Measurements from ENCODE around the gene MGST3.
A peak's percentile ranks its signal among the peaks of the same experiment; 100 is the strongest.
"Not testable (repeated sequence)": the region's sequence is repeated elsewhere in the genome, so short reads cannot be mapped to it uniquely, and the experiment has no call there.

MGST3 gene

DNA sequence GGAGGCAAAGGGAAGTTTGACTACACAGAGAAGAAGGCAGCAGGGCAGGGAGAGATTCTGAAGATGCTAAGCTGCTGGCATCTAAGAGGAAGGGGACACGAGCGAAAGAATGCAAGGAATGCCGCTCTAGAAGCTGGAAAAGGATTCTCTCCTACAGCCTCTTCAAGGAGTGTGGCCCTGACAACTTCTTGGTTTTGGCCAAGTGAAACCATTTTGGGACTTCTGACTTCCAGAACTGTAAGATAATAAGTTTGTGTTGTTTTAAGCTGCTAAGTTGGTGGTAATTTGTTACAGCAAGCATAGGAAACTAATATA lies 28.5 kb downstream of the MGST3 start:
- DNase-seq: no peak

DNA sequence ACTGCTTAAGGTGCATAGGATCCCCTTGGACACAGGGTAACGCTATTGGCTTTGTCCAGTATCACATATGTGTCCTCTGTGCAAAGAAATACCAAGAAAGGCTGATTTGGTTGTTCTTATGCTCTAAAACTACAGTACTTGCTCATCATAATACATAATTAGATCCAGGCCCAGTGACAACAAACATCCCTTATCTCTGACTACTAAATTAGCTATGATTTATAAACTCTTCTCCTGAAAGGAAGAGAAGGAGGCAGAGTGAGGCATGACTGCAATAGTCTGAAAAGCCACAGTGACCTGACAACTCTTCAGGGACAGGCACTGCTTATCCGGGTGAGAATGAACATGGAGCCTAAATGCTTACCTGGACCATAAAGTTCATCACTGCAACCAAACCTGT lies 30.7 kb downstream of the MGST3 start:
- DNase-seq: no peak

DNA sequence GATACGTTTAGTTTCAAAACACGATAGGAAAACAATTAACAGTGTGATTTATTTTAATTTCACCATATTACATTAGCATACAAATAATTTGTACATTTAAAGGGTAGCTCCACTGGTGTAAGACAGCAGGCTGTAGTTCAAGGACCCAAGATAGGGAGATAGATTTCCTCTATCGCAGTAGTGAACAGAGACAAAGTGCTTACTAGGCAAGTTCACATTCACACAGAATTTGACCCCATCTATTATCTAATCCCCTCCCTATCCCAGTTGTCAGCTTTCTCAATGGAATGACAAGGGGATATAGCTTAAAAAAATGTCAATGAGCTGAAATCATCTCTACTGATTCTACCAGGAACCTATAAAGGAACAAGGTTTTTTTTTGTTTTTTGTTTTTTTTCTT lies 31.2 kb downstream of the MGST3 start:
- DNase-seq: no peak

DNA sequence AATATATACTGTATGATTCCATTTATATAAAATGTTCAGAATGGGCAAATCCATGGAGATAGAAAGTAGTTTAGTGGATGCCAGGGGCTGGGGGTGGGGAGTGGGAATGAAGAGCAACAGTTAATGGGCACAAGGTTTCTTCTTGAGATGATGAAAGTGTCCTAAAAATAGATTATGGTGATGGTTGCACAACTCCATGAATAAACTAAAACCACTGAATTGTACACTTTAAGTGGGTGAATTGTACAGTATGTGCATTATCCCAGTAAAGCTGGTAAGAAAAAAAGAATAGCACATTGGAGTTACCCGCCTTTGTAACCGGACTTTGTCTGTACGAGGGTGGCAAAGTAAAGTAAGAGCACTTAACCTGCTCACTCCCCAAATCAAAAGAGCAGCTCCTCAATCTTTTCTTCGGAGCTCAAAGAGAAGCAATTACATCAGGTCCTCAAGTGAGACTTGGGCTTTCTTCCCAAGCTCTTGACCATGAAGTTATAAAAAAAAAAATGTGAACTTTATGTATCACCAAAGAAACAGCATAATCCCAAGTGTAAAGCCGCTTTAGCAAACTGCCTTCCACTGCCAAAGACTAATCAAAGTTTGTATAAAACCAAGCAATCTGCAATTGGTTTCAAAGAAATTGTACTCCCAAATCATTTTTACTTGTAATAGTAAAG lies 35.3 kb downstream of the MGST3 start:
- DNase-seq: no peak

DNA sequence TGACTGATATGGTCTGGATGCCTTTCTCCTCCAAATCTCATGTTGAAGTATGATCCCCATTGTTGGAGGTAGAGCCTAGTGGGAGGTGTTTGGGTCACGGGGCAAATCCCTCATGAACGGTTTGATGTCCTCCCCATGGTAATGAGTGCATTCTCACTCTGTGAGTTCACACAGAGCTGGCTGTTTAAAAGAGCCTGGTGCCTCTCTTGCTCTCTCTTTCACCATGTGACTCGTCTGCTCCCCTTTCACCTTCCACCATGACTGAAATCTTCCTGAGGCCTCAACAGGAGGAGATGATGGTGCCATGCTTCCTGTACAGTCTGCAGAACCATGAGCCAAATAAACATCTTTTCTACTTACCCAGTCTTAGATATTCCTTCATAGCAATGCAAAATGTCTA lies 37.1 kb downstream of the MGST3 start:
- no peak for DNase-seq

DNA sequence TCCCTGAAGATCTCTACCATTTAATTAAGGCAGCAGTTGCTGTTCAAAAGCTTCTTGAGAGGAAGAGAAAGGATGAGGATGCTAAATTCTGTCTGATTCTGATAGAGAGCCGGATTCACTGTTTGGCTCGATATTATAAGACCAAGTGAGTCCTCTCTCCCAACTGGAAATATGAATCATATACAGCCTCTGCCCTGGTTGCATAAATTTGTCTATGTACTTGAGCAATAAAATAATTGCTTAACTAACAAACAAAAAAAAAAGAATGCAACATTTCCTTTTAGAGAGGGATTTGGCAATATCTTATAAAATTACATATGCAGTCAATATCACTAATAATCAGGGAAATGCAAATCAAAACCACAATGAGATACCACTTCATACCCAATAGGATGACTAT lies 40.5 kb downstream of the MGST3 start:
- no peak for DNase-seq

DNA sequence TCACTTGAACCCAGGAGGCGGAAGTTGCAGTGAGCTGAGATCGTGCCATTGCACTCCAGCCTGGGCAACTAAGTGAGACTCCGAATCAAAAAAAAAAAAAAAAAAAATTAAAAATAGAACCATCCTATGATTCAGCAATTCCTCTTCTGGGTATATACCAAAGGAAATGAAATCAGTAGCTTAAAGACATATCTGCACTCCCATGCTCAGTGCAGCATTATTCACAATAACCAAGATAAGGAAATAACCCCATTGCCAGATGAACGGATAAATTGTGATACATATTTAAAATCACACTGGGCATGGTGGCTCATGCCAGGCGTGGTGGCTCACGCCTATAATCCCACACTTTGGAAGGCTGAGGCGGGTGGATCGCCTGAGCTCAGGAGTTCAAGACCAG lies 43.6 kb downstream of the MGST3 start:
- DNase-seq: no peak

DNA sequence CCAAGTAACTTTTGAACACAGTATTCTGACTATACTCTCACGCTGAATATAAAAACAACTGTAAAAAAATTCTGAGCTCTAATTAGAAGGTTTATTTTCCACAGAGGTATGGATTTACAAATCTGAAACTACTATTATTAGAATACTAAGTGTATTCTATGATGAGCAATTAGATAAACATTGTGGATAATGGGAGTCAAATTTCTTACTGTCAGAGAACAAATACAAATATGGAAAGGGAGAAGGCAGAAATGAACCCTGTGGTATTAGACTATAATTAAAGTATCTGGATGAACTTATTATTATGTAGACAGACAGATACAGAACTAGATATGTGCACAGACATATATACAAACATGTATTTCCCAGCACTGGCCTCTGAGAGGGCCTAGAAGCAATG lies 44.8 kb downstream of the MGST3 start:
- DNase-seq: no peak

DNA sequence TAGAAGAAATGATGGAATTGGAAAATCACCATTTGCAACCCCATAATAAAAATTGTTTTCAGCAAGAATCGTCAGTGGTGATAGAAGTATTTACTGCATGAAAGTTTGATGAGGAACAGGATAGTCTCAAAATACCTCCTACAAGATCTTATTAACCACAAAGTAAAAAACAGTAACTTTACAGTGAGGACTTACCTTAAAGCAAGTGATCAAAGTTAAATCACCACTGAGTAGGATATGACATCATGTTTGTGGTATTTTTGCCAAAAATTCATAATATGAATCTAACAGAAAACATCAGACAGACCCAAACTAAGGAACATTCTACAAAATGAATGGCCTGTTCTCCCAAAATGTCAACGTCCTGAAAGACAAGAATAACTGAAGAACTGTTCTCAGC lies 47.5 kb downstream of the MGST3 start:
- DNase-seq: no peak

DNA sequence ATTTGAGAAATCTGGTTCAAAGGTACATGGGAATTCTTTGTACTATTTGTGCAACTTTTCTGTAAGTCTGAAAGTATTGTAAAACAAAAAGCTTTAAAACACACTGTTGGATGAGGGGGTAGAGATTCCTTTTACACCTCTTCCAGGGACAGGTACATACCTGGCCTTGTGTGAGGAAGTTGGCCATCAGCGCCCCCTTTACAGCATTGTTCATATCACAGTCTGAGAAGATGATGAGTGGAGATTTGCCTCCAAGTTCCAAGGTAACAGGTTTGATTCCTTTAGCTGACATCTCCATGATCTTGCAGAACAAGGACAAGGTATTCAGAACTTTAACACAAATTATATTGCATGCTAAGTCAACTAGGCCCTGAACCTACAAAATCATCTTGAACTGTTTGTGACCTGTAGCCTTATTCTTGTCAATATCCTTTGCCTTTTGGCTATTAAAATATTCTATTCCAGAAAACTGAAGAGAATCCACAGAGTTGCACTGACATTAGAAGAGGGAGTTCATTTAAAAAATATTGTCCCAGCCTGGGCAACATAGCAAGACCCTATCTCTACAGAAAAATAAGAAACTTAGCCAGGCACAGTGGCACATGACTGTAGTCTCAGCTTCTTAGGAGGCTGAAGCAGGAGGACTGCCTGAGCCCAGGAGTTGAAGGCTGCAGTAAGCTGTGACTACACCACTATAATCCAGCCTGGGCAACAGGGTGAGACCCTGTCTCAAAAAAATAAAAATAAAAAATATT lies 48.4 kb downstream of the MGST3 start:
- DNase-seq: no peak

DNA sequence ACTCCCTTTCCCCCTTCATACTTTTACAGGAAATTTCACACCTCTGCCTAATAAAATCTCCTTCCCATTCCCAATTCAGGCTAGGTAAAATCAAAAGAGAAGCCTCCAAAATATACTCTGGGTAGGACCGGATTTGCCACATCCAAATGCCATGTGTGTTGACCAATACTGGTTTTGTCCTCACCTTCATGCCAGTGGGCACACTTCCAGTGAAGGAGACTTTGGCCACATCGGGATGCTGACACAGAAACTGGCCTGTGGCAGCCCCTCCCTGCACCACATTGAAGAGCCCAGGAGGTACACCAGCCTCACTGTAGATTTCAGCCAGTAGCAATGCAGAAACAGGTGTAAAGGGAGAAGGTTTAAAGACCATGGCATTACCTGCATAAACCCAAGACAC lies 49.3 kb downstream of the MGST3 start:
- no peak for DNase-seq

DNA sequence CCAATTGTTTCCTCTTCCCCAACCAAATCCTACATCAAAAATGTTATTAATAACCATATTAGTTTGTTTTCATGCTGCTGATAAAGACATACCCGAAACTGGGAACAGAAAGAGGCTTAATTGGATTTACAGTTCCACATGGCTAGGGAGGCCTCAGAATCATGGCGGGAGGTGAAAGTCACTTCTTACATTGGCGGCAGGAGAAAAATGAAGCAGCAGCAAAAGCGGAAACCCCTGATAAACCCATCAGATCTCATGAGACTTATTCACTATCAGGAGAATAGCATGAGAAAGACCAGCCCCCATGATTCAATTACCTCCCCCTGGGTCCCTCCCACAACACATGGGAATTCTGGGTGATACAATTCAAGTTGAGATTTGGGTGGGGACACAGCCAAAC lies 49.7 kb downstream of the MGST3 start:
- DNase-seq: not testable (repeated sequence)

DNA sequence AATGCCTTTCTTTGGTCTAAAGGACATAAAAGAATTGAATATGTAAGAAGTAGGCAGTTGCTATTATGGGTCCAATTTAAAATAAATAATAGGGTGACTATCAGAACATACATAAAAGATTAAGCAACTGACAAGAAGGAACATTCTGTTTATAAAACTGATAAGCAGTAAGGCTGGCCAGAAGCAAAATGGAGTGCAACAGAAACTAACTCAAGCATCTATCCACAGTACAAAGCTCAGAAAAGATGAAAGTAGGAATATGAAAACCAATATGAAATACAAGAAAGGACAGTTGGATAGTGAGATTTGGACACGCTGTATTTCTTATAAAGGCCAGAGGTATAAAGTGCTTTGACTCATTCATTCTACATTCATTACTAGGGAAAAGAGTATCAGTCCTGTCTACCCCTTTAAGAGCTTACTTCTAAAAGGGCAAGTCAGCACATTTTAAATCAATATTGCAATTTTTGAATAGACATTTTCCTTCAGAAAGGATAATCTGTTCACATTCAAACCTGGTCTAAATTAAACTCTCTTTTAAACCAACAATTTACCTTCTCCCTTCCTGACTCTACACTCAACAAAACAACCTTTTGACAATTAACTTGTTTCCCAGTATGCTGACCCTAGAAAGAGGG lies 52.9 kb downstream of the MGST3 start:
- no peak for DNase-seq

DNA sequence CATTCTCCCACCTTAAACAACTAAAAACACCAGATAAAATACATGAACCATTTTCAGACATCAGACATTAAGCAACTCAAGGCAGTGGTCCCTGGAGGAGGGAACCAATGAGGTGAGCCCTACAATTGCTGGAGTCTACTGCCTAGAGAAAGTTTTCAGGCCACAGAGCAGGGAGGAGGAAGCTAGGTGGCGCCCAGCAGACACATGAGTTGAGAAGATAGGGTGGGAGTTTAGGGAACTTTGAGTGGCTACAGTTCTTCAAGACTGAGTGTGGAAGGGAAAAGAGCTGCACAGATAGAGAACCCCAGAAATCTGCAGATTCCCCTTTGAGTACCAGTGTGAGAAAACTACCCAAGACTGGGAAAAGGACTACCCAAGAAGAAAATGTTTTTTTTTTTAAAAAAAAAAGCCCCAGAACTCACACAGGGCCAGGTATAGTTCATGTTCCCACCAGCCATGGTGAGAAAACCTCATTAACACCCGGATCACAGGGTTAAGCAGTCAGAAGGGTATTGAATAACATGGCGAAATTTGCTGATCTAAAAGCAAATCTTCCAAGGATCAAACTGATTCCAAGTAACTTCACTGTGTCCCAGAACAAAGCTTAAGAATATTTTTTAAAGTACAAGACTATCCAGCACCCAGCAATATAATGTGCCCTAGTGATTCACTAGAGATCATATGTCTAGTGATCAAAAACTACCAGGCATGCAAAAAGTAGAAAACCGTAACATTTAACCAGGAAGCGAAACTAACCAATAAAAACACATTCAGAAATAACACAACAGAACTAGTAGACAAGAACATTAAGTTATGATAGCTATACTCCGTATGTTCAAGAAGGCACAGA lies 55.3 kb downstream of the MGST3 start:
- no peak for DNase-seq

DNA sequence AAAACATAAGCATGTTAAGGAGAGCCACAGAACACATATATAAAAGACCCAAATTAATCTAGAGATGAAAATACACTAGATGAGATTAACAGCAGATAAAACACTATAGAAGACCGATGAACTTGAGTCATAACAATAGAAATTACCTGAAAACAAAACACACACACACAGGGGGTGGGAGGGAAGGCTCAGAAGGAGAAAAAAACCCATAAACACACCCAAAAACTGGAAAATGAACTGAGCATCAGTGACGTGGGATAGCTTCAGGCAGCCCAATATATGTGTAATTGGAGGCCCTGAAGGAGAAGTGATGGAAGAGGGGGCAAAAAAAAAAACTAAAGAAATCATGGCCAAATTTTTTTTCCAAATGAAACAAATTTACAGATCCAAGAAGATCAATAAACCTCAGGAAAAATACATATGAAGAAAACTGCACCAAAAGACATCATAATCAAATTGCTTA lies 56.0 kb downstream of the MGST3 start:
- DNase-seq: no peak

DNA sequence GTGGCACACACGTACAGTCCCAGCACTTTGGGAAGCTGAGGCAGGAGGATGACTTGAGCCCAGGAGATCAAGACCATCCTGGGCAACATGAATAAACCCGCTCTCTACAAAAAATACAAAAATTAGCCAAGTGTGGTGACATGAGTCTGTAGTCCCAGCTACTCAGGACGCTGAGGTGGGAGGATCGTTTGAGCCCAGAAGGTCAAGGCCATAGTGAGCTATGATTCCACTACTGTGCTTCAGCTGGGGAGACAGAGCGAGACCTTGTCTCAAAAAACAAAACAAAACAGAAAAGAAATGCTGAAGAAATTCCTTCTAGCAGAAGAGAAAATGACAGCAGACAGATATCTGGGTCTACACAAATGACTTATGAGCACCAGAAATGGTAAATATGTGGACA lies 57.0 kb downstream of the MGST3 start:
- DNase-seq: no peak

DNA sequence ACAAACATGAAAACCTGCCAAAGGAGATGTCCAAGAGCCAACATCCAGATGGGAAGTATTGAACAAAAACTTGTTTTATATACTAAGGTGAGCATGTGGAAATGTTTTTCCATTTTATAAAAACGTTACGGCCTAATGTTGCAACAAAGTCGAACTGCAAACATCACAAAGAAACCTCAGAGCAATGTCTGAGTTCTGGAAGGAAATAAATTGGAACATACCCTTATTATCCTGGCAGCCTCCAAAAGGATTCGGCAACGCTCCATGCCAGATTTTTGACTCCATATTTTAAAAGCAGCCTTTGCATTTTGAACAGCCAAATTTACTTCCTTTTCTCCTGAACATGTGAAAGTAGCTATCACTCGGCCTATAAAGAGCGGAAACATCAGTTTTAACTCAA lies 64.0 kb downstream of the MGST3 start:
- no peak for DNase-seq

DNA sequence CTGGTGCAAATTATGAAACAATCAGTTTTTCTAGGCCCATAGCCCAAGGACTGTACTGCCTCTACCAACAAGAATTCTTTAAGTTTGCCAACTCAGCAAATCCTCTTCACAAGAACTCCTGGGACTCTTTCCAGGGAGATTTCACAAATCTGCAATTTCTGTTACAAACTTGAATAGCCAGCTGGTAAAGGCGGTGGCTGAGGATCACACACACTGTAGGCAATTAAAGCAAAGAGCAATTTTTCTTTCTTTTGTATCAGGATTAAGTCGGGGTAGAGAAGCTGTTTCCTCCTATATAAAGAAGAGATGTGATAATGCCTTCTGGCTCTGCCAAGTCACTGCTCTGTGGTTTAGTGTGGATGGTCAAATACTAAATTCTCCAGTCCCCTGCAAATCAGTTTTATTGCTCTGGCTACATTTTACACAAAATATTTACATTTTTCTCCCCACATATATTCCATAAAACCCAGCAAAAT lies 65.6 kb downstream of the MGST3 start:
- DNase-seq: peak in 1 of 2 donors; percentile 64

DNA sequence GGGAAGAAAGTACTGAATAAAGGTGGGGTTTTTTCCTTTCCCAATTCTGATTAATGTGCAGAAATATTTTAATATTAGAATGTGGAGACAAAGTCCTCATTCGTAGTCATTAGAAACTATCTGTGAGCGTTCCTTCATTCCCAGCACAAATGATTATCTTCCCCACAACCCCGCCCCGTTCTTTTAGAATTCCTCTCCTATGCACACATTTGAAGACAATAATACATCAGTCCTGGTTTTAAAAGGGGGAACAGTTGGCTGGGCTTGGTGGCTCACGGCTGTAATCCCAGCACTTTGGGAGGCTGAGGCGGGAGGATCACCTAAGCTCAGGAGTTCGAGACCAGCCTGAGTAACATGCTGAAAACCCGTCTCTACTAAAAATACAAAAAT lies 66.5 kb downstream of the MGST3 start:
- DNase-seq: no peak

DNA sequence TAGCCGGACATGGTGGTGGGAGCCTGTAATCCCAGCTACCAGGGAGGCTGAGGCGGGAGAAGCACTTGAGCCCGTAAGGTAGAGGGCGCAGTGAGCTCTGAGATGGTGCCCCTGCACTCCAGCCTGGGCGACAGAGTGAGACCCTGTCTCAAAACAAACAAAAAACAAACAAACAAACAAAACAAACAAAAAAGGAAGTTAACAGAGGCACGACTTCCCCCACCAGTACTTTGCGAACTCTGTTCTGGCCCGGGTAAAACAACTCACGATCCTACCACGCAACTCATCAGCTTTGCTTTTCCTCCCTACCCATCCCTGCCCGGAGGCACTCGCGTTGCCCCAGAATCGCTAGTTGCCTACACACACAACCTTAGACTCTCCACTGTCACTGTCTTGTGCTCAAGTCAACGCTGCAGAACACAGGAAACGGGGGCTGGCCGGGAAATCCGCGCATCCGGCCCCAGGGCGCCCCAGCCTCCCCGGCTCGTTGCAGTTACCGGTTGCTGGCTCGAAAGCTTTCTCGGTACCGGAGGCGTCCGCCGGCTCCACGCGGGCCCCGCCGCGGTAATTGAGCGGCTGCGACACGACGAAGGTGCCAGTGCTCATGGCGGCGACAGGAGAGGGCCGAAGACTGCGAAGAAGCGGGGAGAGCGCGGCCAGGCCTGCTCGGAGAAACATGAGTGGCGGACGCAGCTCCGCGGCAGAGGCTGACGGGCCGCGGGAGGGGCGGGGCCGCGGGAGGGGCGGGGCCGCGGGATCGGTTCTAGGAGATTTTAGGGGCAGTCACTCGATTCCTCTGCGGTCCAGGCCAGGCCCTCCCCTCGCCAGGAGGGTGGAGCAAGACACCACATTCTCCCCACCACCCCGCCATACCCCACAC lies 67.1 kb downstream of the MGST3 start, which contains the start of gene ALDH9A1:
Gene ALDH9A1, minus strand, starts transcription at position 682 of the 880 bp plus-strand sequence. Its CDS starts 4 bp downstream, at position 678.
- DNase-seq: peak; percentile 71 to 83

DNA sequence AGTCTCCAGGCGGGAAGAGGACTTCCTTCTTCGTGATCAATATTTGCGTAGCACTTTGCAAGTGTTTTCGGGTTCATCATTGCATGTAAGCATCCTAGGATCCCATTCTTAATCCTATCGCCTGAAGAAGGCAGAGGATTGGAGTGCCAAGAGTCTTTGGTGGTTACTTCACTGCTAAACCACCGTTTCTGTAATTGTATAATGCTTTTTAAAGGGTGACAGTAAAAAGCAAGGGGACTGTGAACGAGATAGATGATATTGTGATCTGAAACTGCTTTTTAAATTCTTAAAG lies 67.7 kb downstream of the MGST3 start:
- DNase-seq: no peak

DNA sequence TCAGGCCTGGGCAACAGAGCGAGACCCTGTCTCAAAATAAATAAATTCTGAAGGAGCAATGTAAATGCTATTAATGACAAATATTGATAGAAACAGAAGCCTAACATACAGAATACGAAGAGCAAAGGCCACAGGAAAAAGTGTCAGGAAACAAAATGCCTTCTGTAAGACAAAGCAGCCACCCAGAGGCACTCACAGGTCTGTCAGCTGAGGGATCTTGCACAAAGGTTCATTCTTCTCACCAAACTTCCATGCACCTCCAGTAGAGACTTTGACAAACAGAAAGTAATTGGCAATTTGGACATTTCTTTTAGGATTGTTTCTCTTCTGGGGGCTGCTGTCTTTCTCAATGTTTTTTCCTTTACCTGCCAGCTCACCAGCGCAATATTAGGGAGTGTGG lies 68.5 kb downstream of the MGST3 start:
- DNase-seq: no peak
